A673 (cell line): Measurements from ENCODE around the gene RASSF7.

Source experiments
- EZH2 ChIP-seq: fragments of 200-600 bp; sonication (generic); IDR thresholded peaks from 2 replicates; pipeline ENCODE4 v1.6.1; 2017; ENCODE audit warnings: borderline replicate concordance, low read depth, mild to moderate bottlenecking, mixed read lengths, antibody characterized with exemption, low read length; ENCODE audit not compliant: poor library complexity, severe bottlenecking
- TF ChIP-seq, protein P1 (sequence below): fragments of 300-800, 200-600 bp; sonication (generic); conservative IDR thresholded peaks from 2 replicates; pipeline ENCODE4 v1.5.1; 2017; ENCODE audit warnings: low read depth, mild to moderate bottlenecking, antibody characterized with exemption, low read length, moderate library complexity, mixed read lengths

DNA sequence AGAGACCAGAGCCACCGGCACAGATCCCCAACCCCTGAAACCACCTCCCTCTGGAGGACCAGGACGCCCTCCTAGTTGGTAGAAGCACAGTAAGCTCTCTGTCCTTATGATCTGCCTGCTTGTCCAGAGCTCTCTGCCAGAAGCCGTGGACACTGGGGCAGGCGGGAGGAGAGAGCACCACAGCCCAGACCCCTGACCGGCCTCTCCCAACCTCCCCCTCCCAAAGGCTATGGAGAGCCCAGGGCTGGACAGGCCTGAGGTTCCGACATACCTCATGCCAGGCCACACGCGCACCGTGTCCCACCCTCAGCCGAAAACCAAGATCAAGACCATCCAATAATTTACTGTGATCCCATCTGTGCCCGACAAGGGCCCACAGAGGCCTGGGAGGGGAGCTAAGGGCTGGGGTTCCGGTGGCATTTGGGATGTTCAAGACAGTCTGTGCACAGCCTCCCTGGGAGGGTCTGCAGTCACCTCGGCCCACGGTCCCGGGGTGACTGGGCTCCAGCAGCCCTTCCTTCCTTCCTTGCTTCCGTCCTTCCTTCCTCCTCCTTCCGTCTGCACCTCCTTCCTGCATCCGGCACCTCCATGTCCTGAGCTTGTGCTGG lies 28.7 kb upstream of the RASSF7 start:
- TF ChIP-seq, protein P1, sequence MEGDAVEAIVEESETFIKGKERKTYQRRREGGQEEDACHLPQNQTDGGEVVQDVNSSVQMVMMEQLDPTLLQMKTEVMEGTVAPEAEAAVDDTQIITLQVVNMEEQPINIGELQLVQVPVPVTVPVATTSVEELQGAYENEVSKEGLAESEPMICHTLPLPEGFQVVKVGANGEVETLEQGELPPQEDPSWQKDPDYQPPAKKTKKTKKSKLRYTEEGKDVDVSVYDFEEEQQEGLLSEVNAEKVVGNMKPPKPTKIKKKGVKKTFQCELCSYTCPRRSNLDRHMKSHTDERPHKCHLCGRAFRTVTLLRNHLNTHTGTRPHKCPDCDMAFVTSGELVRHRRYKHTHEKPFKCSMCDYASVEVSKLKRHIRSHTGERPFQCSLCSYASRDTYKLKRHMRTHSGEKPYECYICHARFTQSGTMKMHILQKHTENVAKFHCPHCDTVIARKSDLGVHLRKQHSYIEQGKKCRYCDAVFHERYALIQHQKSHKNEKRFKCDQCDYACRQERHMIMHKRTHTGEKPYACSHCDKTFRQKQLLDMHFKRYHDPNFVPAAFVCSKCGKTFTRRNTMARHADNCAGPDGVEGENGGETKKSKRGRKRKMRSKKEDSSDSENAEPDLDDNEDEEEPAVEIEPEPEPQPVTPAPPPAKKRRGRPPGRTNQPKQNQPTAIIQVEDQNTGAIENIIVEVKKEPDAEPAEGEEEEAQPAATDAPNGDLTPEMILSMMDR: no peak
- no peak for TF ChIP-seq EZH2
